Lower leg skin (tissue), 4 donors: ENCODE results near the gene KRT6B. TPM values are rescaled to one million over a fixed set of nuclear protein-coding genes. Genes with fewer than 3 reads are reported as not detected.
"Not testable (repeated sequence)": the region's sequence is repeated elsewhere in the genome, so short reads cannot be mapped to it uniquely, and the experiment has no call there.

Experiments used
- DNase-seq, 2 donors: peaks; one replicate each; pipeline ENCODE4 v3.0.0-alpha.2; 2019; ENCODE audit warnings: low spot score in 2 of 2
- H3K4me3 ChIP-seq: fragments of 200-600 bp; sonication (generic); 2 replicates; pipeline ENCODE4 v1.5.1; 2017; ENCODE audit warnings: mild to moderate bottlenecking, low read depth; ENCODE audit not compliant: poor library complexity, severe bottlenecking
- CTCF ChIP-seq, 3 donors: fragments of 450-650 bp; IDR thresholded peaks; one replicate each; pipeline ENCODE4 v1.5.1; 2016; ENCODE audit warnings: antibody characterized with exemption in 3 of 3, mild to moderate bottlenecking in 3 of 3, moderate library complexity in 2 of 3
- POLR2A ChIP-seq, 2 donors: fragments of 450-650 bp; IDR thresholded peaks; one replicate each; pipeline ENCODE4 v1.6.1; 2016 to 2017; ENCODE audit warnings: antibody characterized with exemption in 2 of 2, mild to moderate bottlenecking in 1 of 2, moderate library complexity in 1 of 2
- WGBS, 2 donors: methylation state at CpG; one replicate each; pipeline ENCODE4 v1.1.5; 2018; 5-methylcytosine and 5-hydroxymethylcytosine counted together
- intact Hi-C: fragments of 100-400 bp; cut with DNase I; formaldehyde crosslinking; loops from one replicate; pipeline ENCODE4 v1.15.0; 2023; ENCODE audit warnings: low total_unique reads
- total RNA-seq, 4 donors: library from RNA; depleted of rRNA; stranded (reverse); fragments of >200 nt; gene quantifications; one replicate each; pipeline ENCODE4 v1.1.0, GENCODE V29; 2016

The KRT6B gene
- total RNA-seq, 4 donors from 2014 or later, result 49.8 to 441 (median 157) TPM

- intact Hi-C loops, result no loop called here
- no peak for DNase-seq
- TF ChIP-seq POLR2A (IDR thresholded peaks at IDR 0.05) (no peak), CTCF (IDR thresholded peaks at IDR 0.05) (no peak)
- no peak overlapping the region for H3K4me3 ChIP-seq
- WGBS, 2 donors, result 66 to 81% methylated on average over 5 of the region's 5 CpGs
Observed at GRCh38 chr12:52461693-52462092, 9.7 kb upstream of the KRT6B start.

- H3K4me3 ChIP-seq, result no peak overlapping the region
- intact Hi-C loops, result no loop called here
- TF ChIP-seq POLR2A (IDR thresholded peaks at IDR 0.05), result no peak
- TF ChIP-seq CTCF (IDR thresholded peaks at IDR 0.05), result no peak
- DNase-seq, result no peak
- 77 to 80% methylated on average over 5 of the region's 5 CpGs for WGBS, 2 donors
Observed at GRCh38 chr12:52458861-52459260, 6.9 kb upstream of the KRT6B start.

GRCh38 chr12:52455821-52456220, 3.9 kb upstream of the KRT6B start:
- TF ChIP-seq POLR2A (IDR thresholded peaks at IDR 0.05) (no peak), CTCF (IDR thresholded peaks at IDR 0.05) (no peak)
- no peak overlapping the region for H3K4me3 ChIP-seq
- no peak for DNase-seq
- intact Hi-C loops, result no loop called here
- WGBS, 2 donors, result 73 to 81% methylated on average over 1 of the region's 1 CpG

- peak in 1 of 2 donors; percentile 60 for DNase-seq
- TF ChIP-seq POLR2A (IDR thresholded peaks at IDR 0.05) (no peak), CTCF (IDR thresholded peaks at IDR 0.05) (no peak)
- H3K4me3 ChIP-seq, result no peak overlapping the region
- WGBS, 2 donors, result 63 to 67% methylated on average over 3 of the region's 3 CpGs
- intact Hi-C loops, result no loop called here
Observed at GRCh38 chr12:52454411-52455201, 2.7 kb upstream of the KRT6B start.

- TF ChIP-seq CTCF (IDR thresholded peaks at IDR 0.05), result no peak
- TF ChIP-seq POLR2A (IDR thresholded peaks at IDR 0.05), result no peak
- DNase-seq, result peak in 1 of 2 donors; percentile 37
- intact Hi-C loops, result no loop called here
- no peak overlapping the region for H3K4me3 ChIP-seq
- WGBS, 2 donors, result 63 to 67% methylated on average over 3 of the region's 3 CpGs
Observed at GRCh38 chr12:52448228-52448627, 3.7 kb downstream of the KRT6B start.

GRCh38 chr12:52447196-52447595, 4.8 kb downstream of the KRT6B start:
- DNase-seq, result peak in 1 of 2 donors; percentile 68
- 90 to 97% methylated on average over 7 to 11 of the region's 11 CpGs for WGBS, 2 donors
- H3K4me3 ChIP-seq, intact Hi-C loops: not testable (repeated sequence)
